GM21447 (cell line): ENCODE data around the gene ANKRD24.
"Not testable (repeated sequence)": the region's sequence is repeated elsewhere in the genome, so short reads cannot be mapped to it uniquely, and the experiment has no call there.

Source experiments
- ATAC-seq: cut with Tn5 transposase; IDR thresholded peaks from one replicate; pipeline ENCODE4 v1.9.1; 2021; ENCODE audit not compliant: unreplicated experiment

Gene ANKRD24

DNA sequence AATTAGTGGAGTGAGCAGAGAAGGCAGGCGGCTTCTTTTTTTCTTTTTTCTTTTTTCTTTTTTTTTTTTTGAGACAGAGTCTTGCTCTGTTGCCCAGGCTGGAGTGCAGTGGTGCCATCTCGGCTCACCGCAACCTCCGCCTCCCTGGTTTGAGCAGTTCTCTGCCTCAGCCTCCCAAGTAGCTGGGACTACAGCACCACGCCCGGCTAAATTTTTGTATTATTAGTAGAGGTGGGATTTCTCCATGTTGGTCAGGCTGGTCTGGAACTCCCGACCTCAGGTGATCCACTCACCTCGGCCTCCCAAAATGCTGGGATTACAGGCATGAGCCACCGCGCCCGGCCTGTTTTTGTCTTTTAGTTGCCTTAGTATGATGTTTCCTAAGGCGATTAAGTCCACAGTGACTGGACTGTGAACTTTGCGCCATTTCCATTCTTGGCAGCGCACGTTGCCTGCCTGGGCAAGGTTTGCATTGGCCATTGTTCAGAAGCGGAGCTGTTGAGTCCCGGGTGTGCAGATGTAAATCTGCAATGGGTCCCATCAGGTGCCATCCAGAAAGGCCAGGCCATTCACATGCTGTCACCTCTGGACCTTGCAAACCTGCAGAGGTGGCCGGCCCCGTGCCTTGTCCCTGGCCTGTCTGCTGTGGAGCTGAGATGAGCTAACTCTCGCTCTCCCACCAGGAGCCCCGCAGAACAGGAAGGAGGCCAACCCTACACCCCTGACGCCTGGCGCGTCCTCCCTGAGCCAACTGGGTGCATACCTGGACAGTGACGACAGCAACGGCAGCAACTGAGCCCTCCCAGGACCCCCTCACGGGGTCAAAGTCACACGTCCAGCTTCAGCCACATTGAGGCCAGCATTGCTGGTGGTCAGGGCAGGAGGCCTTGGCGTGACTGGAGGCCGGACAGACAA, 85.7 kb downstream of the ANKRD24 start:
- no peak for ATAC-seq

DNA sequence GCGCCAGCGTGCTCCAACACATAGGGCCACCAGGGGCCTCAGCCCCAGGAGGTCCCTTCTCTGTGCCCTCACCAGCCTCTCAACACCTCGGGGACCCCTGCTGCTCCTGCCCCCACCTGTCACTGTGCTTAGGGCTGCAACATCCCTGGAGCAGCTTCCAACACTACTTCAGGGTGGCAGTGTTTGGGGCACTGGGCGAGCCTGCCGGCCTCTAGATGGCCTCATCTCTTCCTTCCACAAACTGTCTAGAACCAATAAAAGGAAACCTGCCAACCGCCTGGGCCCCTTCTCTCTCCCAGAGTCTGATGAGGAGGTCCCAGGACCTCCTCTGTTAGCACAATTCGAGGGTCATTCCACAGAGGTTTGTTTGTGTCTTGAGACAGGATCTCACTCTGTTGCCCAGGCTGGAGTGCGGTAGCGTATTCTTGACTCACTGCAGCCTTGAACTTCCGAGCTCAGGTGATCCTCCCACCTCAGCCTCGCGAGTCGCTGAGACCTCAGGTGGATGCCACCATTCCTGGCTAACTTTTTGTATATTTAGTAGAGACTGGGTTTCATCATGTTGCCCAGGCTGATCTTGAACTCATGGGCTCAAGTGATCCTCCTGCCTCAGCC, 86.4 kb downstream of the ANKRD24 start:
- ATAC-seq = no peak

DNA sequence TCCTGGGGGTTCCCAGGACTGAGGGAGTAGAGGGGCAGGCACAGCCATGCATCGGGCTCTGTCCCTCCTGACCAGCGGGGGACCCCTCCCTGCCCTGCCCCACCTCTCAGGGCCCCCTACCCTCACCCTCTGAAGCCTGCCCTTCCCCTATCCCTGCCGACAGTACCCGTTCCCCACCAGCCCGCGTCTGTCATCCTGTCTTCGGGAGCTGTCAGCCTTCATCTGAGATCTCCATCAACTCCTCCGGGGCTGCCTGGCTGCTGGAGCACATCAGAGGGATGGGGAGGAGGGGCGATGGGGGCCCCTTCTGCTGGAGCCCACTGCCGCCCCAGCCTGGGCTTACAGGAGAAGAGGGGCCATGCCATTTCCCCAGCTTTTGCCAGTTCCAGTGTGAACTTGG, 90.4 kb downstream of the ANKRD24 start:
- no peak for ATAC-seq

DNA sequence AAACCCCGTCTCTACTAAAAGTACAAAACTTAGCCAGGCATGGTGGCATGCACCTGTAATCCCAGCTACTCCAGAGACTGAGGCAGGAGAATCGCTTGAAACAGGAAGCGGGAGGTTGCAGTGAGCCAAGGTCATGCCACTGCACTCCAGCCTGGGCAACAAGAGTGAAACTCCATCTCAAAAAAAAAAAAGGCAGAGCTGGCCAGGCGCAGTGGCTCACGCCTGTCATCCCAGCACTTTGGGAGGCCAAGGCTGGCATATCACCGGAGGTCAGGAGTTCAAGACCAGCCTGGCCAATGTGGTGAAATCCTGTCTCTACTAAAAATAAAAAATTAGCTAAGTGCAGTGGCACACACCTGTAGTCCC, 91.8 kb downstream of the ANKRD24 start:
- not testable (repeated sequence) for ATAC-seq
